OCI-LY1 (cell line): ENCODE results near the gene CD3E.

ENCODE experiments used
- EZH2 ChIP-seq: fragments of 200-600 bp; sonication (generic), shearing (Covaris generic); IDR thresholded peaks from 2 replicates; pipeline ENCODE4 v1.8.0; 2017; ENCODE audit warnings: borderline replicate concordance, mixed run types, mild to moderate bottlenecking, antibody characterized with exemption, low read length, moderate library complexity, mixed read lengths
- TF ChIP-seq, protein P1 (sequence below): fragments of 200-600 bp; sonication (generic), shearing (Covaris generic); IDR thresholded peaks from 2 replicates; pipeline ENCODE4 v1.5.1; 2017; ENCODE audit warnings: mild to moderate bottlenecking, antibody characterized with exemption, low read length, moderate library complexity, mixed read lengths

DNA sequence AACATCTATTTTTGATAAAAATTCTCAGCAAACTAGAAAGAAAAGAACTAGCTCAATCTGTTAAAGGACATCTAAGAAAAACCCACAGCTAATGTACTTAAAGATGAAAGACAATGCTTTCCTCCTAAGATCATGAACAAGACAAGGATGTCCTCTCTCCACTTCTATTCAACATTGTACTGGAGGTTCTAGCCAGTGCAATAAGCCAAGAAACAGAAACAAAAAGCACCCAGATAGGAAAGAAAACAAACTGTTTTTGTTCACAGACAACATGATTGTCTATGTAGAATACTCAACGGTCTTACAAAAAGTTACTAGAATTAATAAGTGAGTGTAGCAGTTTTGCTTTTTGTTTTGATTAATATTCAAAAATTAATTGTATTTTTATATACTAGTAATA, 30.2 kb downstream of the CD3E start:
- TF ChIP-seq, protein P1, sequence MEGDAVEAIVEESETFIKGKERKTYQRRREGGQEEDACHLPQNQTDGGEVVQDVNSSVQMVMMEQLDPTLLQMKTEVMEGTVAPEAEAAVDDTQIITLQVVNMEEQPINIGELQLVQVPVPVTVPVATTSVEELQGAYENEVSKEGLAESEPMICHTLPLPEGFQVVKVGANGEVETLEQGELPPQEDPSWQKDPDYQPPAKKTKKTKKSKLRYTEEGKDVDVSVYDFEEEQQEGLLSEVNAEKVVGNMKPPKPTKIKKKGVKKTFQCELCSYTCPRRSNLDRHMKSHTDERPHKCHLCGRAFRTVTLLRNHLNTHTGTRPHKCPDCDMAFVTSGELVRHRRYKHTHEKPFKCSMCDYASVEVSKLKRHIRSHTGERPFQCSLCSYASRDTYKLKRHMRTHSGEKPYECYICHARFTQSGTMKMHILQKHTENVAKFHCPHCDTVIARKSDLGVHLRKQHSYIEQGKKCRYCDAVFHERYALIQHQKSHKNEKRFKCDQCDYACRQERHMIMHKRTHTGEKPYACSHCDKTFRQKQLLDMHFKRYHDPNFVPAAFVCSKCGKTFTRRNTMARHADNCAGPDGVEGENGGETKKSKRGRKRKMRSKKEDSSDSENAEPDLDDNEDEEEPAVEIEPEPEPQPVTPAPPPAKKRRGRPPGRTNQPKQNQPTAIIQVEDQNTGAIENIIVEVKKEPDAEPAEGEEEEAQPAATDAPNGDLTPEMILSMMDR = no peak
- no peak for TF ChIP-seq EZH2
